H9 (cell line): ENCODE measurements around the gene DCAF11. TPM values are rescaled to one million over a fixed set of nuclear protein-coding genes. Genes with fewer than 3 reads are reported as not detected.

Source experiments
- DNase-seq: peaks from one replicate; pipeline ENCODE4 v3.0.0-alpha.2; 2017
- H2AFZ ChIP-seq: one replicate; pipeline ENCODE4 v1.6.1; 2013; ENCODE audit warnings: mild to moderate bottlenecking, low read length, control low read depth, moderate library complexity
- H2AK5ac ChIP-seq: 2 replicates; pipeline ENCODE4 v1.6.1; 2013; ENCODE audit warnings: low read length, control low read depth, mixed read lengths; ENCODE audit not compliant: insufficient read length
- H2BK120ac ChIP-seq: one replicate; pipeline ENCODE4 v1.6.1; 2013; ENCODE audit warnings: low read depth, mild to moderate bottlenecking, low read length, control low read depth, inconsistent platforms; ENCODE audit not compliant: poor library complexity, severe bottlenecking
- H2BK12ac ChIP-seq: 2 replicates; pipeline ENCODE4 v1.6.1; 2013; ENCODE audit warnings: low read length, control low read depth, mixed read lengths, low read depth; ENCODE audit not compliant: insufficient read length
- H2BK15ac ChIP-seq: 2 replicates; pipeline ENCODE4 v1.6.1; 2013; ENCODE audit warnings: low read depth, low read length, control low read depth
- H2BK20ac ChIP-seq: one replicate; pipeline ENCODE4 v1.6.1; 2013; ENCODE audit warnings: low read depth, mild to moderate bottlenecking, low read length, control low read depth, inconsistent platforms; ENCODE audit not compliant: poor library complexity, severe bottlenecking
- H2BK5ac ChIP-seq: 2 replicates; pipeline ENCODE4 v1.6.1; 2013; ENCODE audit warnings: low read length, control low read depth, mixed read lengths; ENCODE audit not compliant: insufficient read length
- H3K14ac ChIP-seq: 2 replicates; pipeline ENCODE4 v1.6.1; 2013; ENCODE audit warnings: low read length, control low read depth; ENCODE audit not compliant: insufficient read depth
- H3K18ac ChIP-seq: 2 replicates; pipeline ENCODE4 v1.6.1; 2013; ENCODE audit warnings: low read depth, mild to moderate bottlenecking, mixed read lengths, low read length, control low read depth; ENCODE audit not compliant: insufficient read length
- H3K23ac ChIP-seq: 2 replicates; pipeline ENCODE4 v1.6.1; 2013; ENCODE audit warnings: low read length, control low read depth, mixed read lengths, low read depth; ENCODE audit not compliant: insufficient read length
- H3K23me2 ChIP-seq: 2 replicates; pipeline ENCODE4 v1.6.1; 2013; ENCODE audit warnings: low read depth, mild to moderate bottlenecking, mixed read lengths, low read length, control low read depth; ENCODE audit not compliant: insufficient read length, poor library complexity, severe bottlenecking
- H3K27ac ChIP-seq: 2 replicates; pipeline ENCODE4 v1.5.1; 2013; ENCODE audit warnings: low read length, control low read depth, mixed read lengths, low read depth; ENCODE audit not compliant: insufficient read length
- H3K27me3 ChIP-seq: 2 replicates; pipeline ENCODE4 v1.6.1; 2013; ENCODE audit warnings: low read length, control low read depth, inconsistent platforms; ENCODE audit not compliant: insufficient read depth
- H3K4ac ChIP-seq: 2 replicates; pipeline ENCODE4 v1.6.1; 2013; ENCODE audit warnings: low read depth, mild to moderate bottlenecking, control low read depth, inconsistent platforms, low read length, moderate library complexity
- H3K4me1 ChIP-seq: 2 replicates; pipeline ENCODE4 v1.6.1; 2013; ENCODE audit warnings: low read length, control low read depth, inconsistent platforms; ENCODE audit not compliant: insufficient read depth
- H3K4me2 ChIP-seq: 2 replicates; pipeline ENCODE4 v1.6.1; 2013; ENCODE audit warnings: low read length, control low read depth, mixed read lengths; ENCODE audit not compliant: insufficient read length, insufficient read depth
- H3K56ac ChIP-seq: 2 replicates; pipeline ENCODE4 v1.6.1; 2013; ENCODE audit warnings: low read depth, mild to moderate bottlenecking, mixed read lengths, low read length, control low read depth; ENCODE audit not compliant: insufficient read length
- H3K79me1 ChIP-seq: 2 replicates; pipeline ENCODE4 v1.6.1; 2013; ENCODE audit warnings: low read depth, mild to moderate bottlenecking, moderate library complexity, low read length, control low read depth, inconsistent platforms; ENCODE audit not compliant: insufficient read depth, poor library complexity, severe bottlenecking
- H3K79me2 ChIP-seq: 2 replicates; pipeline ENCODE4 v1.6.1; 2013; ENCODE audit warnings: low read length, control low read depth, inconsistent platforms; ENCODE audit not compliant: insufficient read depth
- H3K9ac ChIP-seq: 2 replicates; pipeline ENCODE4 v1.6.1; 2013; ENCODE audit warnings: low read length, control low read depth, mixed read lengths; ENCODE audit not compliant: insufficient read length; ENCODE audit errors: extremely low read depth
- H3K9me3 ChIP-seq: one replicate; pipeline ENCODE4 v1.6.1; 2013; ENCODE audit warnings: low read depth, low read length, inconsistent platforms; ENCODE audit not compliant: control insufficient read depth
- H3T11ph ChIP-seq: one replicate; pipeline ENCODE4 v1.6.1; 2013; ENCODE audit warnings: mild to moderate bottlenecking, low read length, control low read depth, inconsistent platforms
- H4K20me1 ChIP-seq: one replicate; pipeline ENCODE4 v1.6.1; 2013; ENCODE audit not compliant: control insufficient read depth, insufficient read length, insufficient read depth
- H4K5ac ChIP-seq: 2 replicates; pipeline ENCODE4 v1.6.1; 2013; ENCODE audit warnings: low read depth, mild to moderate bottlenecking, mixed read lengths, low read length, control low read depth; ENCODE audit not compliant: insufficient read length
- H4K8ac ChIP-seq: replicated peaks from 2 replicates; pipeline ENCODE4 v1.6.1; 2013; ENCODE audit warnings: low read length, control low read depth, mixed read lengths, low read depth; ENCODE audit not compliant: insufficient read length
- H4K91ac ChIP-seq: 2 replicates; pipeline ENCODE4 v1.6.1; 2013; ENCODE audit warnings: low read depth, mild to moderate bottlenecking, moderate library complexity, mixed read lengths, low read length, control low read depth; ENCODE audit not compliant: insufficient read length
- H3K27ac Mint-ChIP-seq, 3 experiments: 2 replicates in 2 of 3; 3 replicates in 1 of 3; pipeline ENCODE4 v1.8.0; 2020 to 2021; ENCODE audit warnings: mixed read lengths in 3 of 3, mild to moderate bottlenecking in 1 of 3, moderate library complexity in 1 of 3
- H3K27me3 Mint-ChIP-seq: 2 replicates; pipeline ENCODE4 v1.8.0; 2021; ENCODE audit warnings: low read depth, mild to moderate bottlenecking, moderate library complexity, mixed read lengths
- H3K36me3 Mint-ChIP-seq, 3 experiments: 2 replicates in 2 of 3; 3 replicates in 1 of 3; pipeline ENCODE4 v1.8.0; 2020 to 2021; ENCODE audit warnings: low read depth in 3 of 3, mixed read lengths in 3 of 3; ENCODE audit not compliant: insufficient read depth in 1 of 3
- H3K4me1 Mint-ChIP-seq, 2 experiments: 2 replicates each; pipeline ENCODE4 v1.8.0; 2020; ENCODE audit warnings: mixed read lengths in 2 of 2
- H3K4me3 Mint-ChIP-seq, 2 experiments: 2 replicates in 1 of 2; 3 replicates in 1 of 2; pipeline ENCODE4 v1.8.0; 2020 to 2021; ENCODE audit warnings: mild to moderate bottlenecking in 2 of 2, mixed read lengths in 2 of 2, moderate library complexity in 1 of 2
- H3K9me3 Mint-ChIP-seq, 2 experiments: 2 replicates in 1 of 2; 3 replicates in 1 of 2; pipeline ENCODE4 v1.8.0; 2020; ENCODE audit warnings: mild to moderate bottlenecking in 2 of 2, mixed read lengths in 2 of 2, moderate library complexity in 1 of 2
- WGBS: extraction: QIAGEN DNeasy Blood & Tissue Kit; methylation state at CpG from one replicate; pipeline ENCODE4 v1.1.7; 2013; ENCODE audit warnings: missing lambda C conversion rate, low lambda C conversion rate, mixed read lengths; ENCODE audit not compliant: insufficient read length; ENCODE audit errors: extremely low coverage; 5-methylcytosine and 5-hydroxymethylcytosine counted together
- total RNA-seq: library from RNA; stranded (reverse); gene quantifications from 2 replicates; pipeline ENCODE4 v1.2.1, GENCODE V29; 2021
- TF ChIP-seq, protein P1 (sequence below): fragments of 200-600 bp; sonication (generic); conservative IDR thresholded peaks from 3 replicates; pipeline ENCODE4 v1.8.0; 2021; ENCODE audit warnings: antibody characterized with exemption, mild to moderate bottlenecking

DCAF11 gene
- total RNA-seq, 1 experiment from 2014 or later: 73.4 TPM

DNA sequence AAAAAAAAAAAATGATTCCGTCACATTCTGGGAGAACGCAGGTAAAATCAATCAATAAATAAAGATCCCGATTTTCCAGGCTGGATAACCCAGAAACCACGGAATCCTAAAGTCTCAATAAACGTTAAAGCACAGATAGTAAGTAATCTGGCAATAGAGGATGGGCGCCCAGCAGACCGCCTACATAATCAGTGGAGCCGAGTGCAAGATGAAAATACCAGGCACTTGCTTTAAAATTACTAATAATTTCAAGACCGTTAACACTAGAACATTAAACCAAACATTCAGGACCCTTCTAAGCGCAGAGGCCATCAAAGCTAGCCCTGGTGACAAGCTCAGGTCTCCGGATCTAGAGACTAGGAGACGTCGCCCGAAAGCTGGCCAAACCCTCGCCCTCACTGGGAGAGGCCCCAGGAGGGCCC lies 1.2 kb upstream of the DCAF11 start:
- H3K56ac ChIP-seq: no peak overlapping the region
- no peak overlapping the region for H4K8ac ChIP-seq
- H3K9me3 ChIP-seq: no peaks in the 10 kb centered on the region
- no peak overlapping the region for H4K91ac ChIP-seq
- Mint-ChIP-seq H3K9me3 (no peaks in the 10 kb centered on the region; a peak in 1 of 5 replicates), H3K36me3 (peaks cover 5 to 29% (median 20%) of the 10 kb centered on the region in 3 experiments; a peak in 5 of 7 replicates), H3K4me3 (peak overlapping the region; percentile 93 to 95), H3K27me3 (peaks cover 3% of the 10 kb centered on the region; the same call in 1 of the 2 replicates), H3K27ac (peak overlapping the region; percentile 93 to 100 (median 98); a peak in 4 of 7 replicates), H3K4me1 (peaks cover 17 to 18% of the 10 kb centered on the region in 2 experiments)
- peaks cover 13% of the 10 kb centered on the region for H3K23me2 ChIP-seq
- no CpG with 5 or more reads among the region's 15 CpGs for WGBS
- peak overlapping the region; percentile 27 for H3K9ac ChIP-seq
- no peak overlapping the region for H2BK12ac ChIP-seq
- no peaks in the 10 kb centered on the region for H4K20me1 ChIP-seq
- TF ChIP-seq, protein P1, sequence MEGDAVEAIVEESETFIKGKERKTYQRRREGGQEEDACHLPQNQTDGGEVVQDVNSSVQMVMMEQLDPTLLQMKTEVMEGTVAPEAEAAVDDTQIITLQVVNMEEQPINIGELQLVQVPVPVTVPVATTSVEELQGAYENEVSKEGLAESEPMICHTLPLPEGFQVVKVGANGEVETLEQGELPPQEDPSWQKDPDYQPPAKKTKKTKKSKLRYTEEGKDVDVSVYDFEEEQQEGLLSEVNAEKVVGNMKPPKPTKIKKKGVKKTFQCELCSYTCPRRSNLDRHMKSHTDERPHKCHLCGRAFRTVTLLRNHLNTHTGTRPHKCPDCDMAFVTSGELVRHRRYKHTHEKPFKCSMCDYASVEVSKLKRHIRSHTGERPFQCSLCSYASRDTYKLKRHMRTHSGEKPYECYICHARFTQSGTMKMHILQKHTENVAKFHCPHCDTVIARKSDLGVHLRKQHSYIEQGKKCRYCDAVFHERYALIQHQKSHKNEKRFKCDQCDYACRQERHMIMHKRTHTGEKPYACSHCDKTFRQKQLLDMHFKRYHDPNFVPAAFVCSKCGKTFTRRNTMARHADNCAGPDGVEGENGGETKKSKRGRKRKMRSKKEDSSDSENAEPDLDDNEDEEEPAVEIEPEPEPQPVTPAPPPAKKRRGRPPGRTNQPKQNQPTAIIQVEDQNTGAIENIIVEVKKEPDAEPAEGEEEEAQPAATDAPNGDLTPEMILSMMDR: no peak
- H4K5ac ChIP-seq: no peak overlapping the region
- no peak overlapping the region for H3K18ac ChIP-seq
- no peaks in the 10 kb centered on the region for H3K79me1 ChIP-seq
- no peak overlapping the region for H2AFZ ChIP-seq
- H3T11ph ChIP-seq: no peak overlapping the region
- H2BK5ac ChIP-seq: no peak overlapping the region
- no peak overlapping the region for H3K14ac ChIP-seq
- H3K4ac ChIP-seq: no peak overlapping the region
- H2BK20ac ChIP-seq: no peak overlapping the region
- no peaks in the 10 kb centered on the region for H3K79me2 ChIP-seq
- peak overlapping the region; percentile 76 for H3K4me2 ChIP-seq
- no peak overlapping the region for H2BK120ac ChIP-seq
- H2AK5ac ChIP-seq: no peak overlapping the region
- DNase-seq: no peak
- no peaks in the 10 kb centered on the region for H3K27me3 ChIP-seq
- no peaks in the 10 kb centered on the region for H3K4me1 ChIP-seq
- no peak overlapping the region for H3K27ac ChIP-seq
- no peak overlapping the region for H3K23ac ChIP-seq
- no peak overlapping the region for H2BK15ac ChIP-seq
